Kidney glomerular epithelial cell (primary cell): ENCODE measurements around the gene RTF1.
A peak's percentile ranks its signal among the peaks of the same experiment; 100 is the strongest.
"Not testable (repeated sequence)": the region's sequence is repeated elsewhere in the genome, so short reads cannot be mapped to it uniquely, and the experiment has no call there.

ENCODE experiments used
- DNase-seq: peaks from one replicate; lab custom pipeline; 2025; lab: John Stamatoyannopoulos, UW

RTF1 gene

DNA sequence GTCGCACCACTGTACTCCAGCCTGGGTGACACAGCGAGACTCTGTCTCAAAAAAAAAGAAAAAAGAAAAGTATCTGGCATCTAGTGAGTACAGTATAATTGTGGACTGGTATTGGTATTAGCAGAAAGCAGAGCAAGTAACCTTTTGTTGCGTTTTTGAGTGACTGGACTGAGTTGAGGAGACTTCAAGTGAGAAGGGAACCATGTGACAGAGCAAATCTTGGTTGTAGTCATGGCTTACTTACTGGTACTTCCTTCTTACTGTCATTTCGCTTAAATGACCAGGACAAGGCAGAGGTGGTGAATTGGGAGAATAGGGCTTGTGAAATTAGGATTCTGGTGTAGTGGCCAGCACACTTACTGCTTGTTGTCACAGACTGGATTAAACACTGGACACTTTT is 20.6 kb downstream of the RTF1 start:
- DNase-seq: no peak

DNA sequence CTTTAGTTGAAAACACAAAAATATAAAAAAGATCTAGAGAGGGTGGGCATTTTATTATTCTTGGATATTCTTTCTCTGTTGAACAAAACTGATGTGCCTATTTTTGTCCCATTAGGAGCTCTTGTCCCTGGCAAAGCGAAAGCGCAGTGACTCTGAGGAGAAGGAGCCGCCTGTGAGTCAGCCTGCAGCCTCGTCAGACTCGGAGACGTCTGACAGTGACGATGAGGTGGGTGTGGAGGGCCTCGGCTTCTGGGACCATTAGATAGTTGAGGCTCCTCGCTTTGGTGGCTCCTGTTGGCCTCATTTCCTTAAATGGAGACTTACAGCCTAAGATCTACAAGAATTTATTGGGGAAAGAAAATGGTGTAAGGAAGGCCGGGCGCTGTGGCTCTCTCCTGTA is 21.3 kb downstream of the RTF1 start:
- no peak for DNase-seq

DNA sequence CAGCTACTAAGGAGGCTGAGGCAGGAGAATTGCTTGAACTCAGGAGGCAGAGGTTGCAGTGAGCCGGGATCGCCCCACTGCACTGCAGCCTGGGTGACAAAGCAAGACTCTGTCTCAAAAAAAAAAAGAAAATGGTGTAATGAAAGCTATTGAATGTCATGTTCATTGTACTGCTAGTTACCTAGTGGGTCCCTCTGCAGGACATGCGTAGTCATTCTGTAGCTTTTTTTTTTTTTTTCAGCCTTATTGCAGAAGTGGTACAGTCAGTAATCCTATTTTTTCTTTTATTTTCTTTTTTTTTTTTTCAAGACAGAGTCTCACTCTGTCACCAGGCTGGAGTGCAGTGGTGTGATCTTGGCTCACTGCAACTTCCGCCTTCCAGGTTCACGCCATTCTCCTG is 21.9 kb downstream of the RTF1 start:
- not testable (repeated sequence) for DNase-seq

DNA sequence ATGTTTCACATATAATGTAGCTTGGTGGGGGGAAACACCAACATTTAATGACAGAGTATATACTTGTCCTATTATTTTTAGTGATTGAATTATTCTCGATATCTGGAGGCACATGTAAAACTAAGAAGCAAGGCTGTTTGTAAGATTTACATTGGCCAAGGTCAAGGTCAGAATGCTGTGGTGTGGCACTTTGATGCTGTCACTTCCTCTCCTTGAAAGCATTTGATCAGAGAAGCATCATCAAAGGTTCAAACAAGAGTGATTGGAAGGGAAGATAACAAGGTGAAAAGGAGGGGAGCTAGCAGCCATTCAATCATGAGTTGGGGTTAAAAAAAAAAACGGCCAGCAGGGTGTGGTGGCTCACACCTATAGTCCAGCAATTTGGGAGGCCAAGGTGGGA is 26.4 kb downstream of the RTF1 start:
- DNase-seq: no peak

DNA sequence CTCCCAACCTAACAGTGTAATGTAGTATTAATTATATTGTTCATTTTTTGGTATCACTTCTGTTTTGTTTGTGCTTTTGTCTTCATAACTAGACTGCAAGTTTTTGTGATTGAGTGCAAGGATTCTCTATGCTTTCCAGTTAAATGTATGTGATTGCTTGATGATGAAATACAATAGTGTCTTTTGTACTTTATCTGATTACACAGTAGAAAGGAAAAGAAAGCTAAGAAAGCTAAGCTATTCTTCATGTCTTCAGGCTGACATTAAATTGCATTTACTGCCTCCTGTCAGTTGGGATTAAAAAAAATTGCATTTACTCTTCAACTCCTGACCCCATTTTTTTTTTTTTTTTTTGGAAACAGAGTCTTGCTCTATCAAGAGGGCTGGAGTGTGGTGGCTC is 28.5 kb downstream of the RTF1 start:
- no peak for DNase-seq

DNA sequence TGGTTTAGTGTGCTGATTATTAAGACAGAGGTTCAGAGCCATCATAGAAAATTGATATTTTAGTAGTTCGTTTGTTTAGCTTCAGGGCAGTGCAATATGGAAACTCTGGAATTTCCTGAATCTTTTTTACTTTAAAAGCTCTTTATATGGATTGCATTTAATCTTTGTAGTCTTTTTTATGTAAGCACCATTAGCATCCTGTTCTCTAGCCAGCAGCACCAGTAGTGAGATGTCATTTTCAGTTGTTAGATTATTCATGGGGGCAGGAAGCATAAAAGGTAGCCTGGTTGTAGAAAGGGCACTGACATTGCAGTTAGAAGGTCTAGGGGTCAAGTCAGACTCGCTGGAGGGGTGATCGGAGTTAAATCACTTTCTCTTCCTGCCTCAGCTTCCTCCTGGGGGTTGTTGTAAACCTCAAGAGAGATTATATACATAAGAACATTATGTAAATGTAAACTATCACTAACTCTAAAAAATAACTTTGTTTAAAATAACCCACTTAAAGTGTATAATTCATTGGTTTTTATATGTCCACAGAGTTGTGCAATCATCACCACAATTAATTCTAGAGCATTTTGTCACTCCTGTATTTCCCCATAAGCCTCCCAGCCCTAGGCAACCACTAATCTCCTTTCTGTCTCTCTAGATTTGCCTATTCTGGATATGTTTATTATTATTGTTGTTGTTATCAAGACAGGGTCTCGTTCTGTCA is 45.3 kb downstream of the RTF1 start:
- no peak for DNase-seq

DNA sequence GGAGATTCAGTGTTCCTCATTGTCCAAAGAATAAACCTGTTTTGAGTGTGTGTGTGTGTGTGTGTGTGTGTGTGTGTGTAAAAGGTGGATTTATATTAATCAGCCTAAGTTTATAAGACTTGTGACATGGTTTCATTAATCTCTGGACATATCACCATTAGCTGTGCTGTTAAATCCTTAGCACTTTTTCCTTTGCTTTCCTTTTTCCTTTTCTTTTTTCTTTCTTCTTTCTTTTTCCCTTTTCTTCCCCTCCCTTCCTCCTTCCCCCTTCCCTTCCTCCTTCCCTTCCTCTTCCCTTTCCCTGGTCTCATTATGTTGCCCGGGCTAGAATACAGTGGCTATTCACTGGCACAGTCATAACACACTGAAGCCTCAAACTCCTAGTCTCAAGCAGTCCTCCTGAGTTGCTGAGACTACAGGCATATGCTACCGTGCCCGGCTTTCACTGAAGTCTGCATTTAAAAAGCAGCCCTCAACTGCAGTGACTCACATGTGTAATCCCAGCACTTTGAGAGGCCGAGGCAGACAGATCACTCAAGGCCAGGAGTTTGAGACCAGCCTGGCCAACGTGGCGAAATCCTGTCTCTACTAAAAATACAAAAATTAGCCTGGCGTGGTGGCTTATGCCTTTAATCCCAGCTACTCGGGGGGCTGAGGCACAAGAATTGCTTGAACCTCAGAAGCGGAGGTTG is 48.1 kb downstream of the RTF1 start:
- DNase-seq: no peak

DNA sequence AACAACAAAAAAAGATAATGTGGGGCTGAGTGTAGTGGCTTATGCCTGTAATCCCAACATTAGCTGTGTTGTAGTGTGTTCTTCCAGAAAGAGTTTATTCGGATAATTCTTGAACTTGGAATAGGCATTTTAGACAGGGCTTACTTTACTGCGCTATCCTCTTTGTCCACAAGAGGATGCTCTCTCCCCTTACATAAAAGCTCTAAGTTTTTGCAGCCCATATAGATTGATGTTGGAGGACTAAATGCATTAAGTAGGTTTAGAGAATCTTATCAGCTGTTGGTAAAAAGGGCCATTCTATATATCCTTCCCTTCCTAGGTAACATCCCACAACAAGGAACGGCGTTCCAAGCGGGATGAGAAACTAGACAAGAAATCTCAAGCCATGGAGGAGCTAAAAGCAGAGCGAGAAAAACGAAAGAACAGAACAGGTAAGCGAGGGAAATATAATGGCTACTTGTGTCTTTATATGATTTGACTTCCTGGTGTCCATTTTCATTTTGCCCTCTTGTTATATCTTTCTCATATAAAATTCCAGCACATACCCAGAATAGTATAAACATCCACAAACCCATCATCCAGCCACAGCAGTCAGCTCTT is 49.0 kb downstream of the RTF1 start:
- DNase-seq: peak; percentile 35

DNA sequence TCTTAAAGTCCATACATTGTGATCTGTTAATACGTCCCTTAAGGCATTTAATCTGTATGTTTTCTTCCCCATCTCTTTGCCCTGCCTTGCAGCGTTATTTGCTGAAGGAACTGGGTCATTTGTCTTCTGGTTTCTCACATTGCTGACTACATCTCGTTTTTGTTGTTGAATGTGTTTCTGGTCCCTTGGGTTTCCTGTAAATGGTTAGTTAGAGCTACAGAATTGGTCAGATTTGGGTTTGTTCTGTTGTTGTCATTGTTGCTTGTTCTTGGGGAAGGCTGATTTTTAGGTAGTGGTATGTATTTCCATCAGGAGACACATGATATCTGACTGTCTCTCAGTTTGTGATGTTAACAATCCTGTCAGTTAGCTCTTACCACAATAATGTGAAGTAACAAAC is 49.8 kb downstream of the RTF1 start:
- no peak for DNase-seq

DNA sequence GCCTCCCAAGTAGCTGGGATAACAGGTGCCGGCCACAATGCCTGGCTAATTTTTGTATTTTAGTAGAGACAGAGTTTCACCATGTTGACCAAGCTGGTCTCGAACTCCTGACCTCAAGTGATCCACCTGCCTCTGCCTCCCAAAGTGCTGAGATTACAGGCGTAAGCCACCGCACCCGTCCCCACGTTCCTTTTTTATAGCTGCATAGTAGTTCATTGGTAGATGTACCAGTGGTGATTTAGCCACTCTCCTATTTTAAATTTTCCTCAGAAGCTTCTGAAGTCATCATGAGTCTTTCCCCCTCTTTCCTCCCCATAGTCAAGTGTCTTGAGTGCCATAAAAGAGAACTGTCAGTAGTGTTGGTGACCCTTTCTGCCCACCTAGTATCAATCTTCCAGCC is 52.7 kb downstream of the RTF1 start:
- not testable (repeated sequence) for DNase-seq

DNA sequence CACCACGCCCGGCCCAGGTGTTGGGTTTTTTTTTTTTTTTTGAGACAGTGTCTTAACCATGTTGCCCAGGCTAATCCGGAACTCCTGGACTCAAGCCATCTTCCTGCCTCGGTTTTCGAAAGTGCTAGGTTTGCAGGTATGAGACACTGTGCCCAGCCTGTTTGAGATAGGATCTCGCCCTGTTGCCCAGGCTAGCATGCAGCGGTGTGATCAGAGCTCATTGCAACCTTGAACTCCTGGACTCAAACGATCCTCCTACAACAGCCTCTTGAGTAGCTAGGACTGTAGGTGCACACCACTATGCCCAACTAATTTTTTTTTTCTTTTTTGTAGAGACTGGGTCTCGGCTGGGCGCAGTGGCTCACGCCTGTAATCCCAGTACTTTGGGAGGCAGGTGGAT is 56.5 kb downstream of the RTF1 start:
- DNase-seq: no peak

DNA sequence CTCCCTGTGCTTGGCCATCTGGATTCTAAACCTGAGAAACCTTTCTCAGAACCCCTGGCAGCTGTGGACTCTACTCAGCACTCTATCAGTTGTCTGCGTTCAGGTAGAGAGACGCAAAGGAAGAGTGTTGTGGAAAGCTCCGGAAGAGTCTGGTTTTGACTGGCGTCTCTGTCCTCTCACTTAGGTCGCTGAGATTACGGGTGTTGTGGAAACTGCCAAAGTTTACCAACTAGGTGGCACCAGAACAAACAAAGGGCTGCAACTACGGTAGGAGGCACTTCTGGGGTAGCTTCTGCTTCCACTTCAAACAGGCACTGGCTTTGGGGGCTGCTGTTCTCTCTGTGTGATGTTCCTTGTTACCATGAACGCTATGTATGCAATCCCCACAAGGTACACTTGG is 57.5 kb downstream of the RTF1 start:
- DNase-seq: no peak

DNA sequence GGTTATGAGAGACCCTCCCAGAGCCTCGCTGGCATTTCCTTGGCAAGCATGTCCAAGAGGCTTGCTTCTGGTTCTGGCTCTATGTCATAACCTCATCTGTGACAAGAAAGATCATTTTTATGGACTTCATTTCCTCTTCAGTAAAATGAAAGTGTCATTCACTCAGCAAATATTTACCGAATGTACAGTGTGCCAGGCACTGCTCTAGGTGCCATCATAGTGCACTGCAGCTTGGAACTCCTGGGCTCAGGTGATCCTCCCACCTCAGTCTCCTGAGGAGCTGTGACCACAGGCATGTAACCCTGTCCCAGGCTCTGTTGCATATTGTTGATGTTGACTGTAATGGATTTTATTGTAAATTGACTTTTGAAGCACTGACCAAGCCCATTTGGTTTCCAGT is 58.0 kb downstream of the RTF1 start:
- no peak for DNase-seq

DNA sequence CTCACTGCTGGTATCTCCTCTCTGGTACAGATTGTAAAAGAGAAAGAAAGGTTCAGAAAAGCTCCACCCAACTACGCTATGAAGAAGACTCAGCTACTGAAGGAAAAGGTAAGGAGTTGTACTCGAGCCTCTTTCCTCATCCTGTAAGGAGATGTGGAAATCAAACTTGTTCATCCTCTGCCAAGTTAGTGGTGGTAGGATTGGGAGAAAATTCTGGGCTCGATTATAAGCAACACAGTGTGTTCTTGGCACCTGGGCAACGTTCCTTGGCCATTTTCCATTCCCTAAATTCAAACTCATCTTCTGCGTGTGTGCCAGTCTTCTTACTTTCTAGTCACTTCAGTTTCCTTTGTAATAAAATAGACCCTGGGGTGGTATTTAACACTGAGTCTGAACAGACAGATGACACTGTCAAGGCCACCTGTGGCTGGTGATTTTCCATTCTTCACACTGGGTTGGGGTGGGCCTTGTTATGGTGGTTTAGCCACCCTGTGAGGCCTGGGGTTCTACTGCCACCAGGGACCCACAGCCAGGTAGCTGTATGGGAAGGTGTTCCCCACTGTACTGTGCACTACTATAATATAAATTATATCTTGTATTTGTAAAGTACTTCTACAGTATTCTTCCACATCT is 59.6 kb downstream of the RTF1 start:
- DNase-seq: no peak

DNA sequence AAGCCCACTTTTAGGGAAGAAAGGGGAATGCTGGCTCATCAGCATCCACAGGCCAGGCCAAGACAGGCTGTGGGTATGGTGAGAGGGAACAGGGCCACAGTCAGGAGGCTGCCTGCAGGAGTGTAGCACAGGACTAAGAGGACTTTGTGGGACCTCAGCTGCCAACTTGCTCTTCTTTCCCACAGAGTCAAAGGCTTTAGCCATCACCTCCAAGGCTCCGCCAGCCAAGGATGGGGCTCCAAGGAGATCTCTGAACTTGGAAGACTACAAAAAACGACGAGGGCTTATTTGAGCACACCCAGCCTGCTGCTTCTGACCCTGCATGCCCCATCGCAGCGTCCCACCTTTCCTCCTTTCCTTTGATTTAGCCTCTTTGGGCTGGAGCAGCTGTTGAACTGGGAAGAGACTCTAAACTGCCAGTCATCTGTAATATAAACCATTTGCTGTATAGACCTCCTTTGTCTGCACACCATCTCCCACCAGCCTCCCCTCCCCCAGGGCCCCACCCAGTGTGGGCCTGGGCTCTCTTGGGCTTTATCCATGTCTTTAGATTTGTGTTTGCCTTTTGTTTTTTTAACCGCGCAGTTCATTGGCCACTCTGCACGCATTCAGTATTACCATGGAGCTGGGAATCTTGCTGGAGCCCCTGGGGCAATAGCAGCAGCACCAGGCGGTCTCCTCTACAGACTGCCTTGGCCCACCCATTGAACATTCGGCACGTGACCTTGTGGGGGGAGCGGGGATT is 63.7 kb downstream of the RTF1 start:
- DNase-seq: no peak

DNA sequence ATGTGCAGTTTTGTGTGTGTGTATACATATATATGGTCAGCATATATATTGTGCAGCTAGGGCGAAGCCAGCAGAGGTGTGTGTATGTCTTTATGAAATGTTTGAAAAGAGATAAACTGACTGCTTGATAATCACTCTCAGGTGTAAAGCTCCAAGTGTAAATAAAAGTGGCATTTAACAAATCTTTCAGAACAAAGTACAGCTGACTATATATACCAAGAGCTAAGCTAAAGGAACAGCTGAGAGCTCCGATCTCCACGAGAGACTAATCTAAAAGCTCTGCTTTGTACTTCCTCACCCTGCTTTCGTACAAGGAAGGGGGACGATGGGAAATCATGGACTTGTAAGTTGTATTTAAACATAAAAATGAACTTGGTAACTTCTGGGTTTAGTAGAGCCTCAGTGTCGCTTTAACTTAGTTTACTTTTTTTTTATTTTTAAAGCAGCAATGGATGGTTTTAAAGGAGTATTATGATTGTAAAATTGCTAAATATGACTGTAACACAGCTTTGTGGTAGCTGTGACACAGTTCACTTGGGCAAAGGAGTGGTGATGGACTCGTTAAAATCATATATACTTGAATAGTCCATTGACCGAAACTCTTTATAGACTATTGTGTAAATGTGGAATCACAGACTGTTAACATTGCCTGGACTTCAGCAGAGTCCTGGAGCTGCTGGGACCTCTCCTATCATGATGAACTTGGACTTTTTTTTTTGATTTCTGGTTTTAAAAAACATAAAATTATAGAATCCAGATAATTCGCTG is 65.4 kb downstream of the RTF1 start:
- DNase-seq: no peak

DNA sequence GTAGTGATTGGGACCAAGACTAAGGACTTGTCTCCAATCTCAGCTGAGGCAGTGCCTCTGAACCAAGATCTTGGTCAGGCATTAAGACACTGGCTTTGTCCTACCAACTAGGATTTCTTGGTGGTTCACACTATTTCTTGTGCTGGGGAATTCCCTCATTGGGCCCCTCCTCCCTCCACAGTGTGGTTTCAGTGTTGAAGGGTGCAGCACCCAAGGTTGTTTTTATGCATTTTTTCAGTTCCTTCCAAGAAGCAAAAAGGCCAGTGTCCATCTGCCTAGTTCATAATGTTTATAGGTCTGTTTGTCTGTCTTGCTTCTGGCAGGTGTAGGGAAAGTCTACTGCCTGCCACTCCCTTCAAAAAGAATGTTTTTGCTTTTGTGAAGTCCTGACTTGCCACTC is 66.2 kb downstream of the RTF1 start:
- no peak for DNase-seq

DNA sequence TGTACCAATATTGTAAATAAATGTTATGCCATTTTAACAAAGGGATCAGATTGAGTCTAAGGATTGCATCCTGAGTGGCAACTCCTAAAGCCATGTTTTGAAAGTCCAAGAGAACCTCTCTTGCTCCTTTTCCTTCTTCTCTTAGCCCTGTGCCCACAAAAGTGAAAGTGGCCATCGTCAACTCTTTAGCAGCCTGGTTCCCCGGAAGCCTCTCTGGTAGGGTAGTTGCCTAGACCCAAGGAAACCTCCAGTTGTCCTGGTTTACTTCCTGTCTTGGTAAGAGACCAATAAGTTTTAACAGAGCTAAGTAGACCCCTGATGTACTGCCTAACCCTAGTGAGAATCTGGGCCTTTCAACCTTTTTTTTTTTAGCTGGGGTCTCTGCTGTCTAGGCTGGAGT is 66.6 kb downstream of the RTF1 start:
- DNase-seq: no peak

DNA sequence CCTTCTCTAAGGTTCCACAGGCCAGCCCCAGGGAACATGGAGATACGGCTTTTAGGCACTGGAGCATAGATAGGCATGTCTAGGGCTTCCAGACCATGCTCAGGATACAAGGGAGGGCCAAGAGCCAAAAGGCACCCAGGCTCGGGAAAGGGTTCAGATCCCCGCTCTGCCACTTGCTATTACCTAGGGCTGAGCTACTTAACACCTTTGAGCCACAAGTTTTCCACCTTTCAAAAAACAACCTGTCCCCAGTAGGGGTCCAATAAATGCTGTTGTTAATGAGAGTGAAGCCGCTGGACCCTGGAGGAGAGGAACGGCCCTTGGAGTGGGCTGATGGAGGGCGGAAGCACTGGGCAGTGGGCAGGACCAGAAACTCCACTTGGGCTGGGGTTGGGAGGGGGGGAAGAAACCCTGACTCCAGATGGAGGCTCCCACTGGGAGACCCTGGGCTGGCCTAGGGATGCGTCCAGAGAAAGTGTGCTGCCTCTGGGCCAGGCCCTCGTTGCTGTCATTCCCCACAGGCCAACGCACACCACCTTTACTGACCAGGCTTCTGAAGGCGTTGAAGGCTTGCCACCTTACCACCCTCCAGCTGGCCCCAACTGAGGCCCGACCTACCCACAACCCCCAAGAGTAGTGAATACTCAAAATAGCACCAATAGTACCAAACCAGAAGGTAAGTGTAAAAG is 68.2 kb downstream of the RTF1 start:
- DNase-seq: no peak

DNA sequence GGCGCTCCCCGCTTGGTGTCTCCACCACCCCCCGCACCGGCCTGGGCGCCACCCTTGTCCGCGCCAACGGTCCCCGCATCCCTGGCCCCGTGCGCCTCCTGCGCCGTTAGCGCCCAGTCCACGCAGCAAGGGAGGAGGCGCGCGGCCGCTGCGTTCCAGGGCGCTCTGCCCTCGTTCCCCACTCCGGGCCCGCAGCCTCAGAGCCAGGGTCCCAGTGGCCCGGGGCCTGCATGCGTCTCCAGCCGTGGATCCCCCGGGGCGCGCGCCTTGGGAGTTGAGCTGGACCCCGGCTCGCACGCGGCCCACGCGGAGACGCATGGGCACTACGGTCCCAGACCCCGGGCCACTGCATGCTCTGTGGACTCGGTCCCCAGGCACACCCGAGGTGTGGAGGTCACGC is 69.4 kb downstream of the RTF1 start:
- no peak for DNase-seq

DNA sequence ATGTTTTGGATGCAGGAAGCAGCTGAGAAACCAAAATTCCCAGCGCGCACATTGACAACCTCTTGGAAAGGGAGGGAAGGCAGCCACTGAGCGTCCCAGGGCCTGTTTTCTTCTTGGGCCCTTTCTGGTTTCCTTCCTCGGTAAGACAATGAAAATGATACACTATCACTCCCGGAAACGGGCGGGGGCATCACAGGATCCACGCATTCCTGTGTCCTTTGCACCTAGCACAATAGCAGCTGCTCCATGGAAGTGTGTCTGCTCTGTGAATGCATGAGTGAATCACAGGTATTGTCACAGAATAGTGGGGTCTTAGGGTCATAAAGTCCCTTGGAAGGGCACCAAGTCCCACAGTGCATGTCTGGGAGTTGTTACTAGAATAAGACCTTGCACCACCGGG is 70.5 kb downstream of the RTF1 start:
- DNase-seq: peak; percentile 39
